Endothelial cell of umbilical vein (primary cell): ENCODE results near the gene STK17B. TPM values are rescaled to one million over a fixed set of nuclear protein-coding genes. Genes with fewer than 3 reads are reported as not detected.

Experiments
- BruUV-seq: library from RNA; stranded (reverse); fragments of 400-500 nt; replicated peaks from 2 replicates; lab custom pipeline; 2021; lab: Mats Ljungman, UMichigan
- CTCF ChIA-PET: fragments of 300-600, 350-600 bp; sonication (Branson Sonifier 250); formaldehyde crosslinking; loops from one replicate; lab custom pipeline; 2021; ENCODE audit warnings: antibody characterized with exemption, inconsistent platforms; lab: Charles Lee
- POLR2A ChIA-PET: fragments of 300-600, 350-600 bp; sonication (Branson Sonifier 250); formaldehyde crosslinking; loops from one replicate; lab custom pipeline; 2021; ENCODE audit warnings: antibody characterized with exemption, inconsistent platforms; lab: Charles Lee
- DNase-seq: peaks from one replicate; pipeline ENCODE4 v3.0.0-alpha.2; 2011; ENCODE audit warnings: low read depth, low spot score
- FAIRE-seq: peaks from 2 replicates; lab custom pipeline; 2011; peaks lifted over from hg19 to GRCh38; lab: Jason Lieb, UNC
- H2AFZ ChIP-seq: 2 replicates; pipeline ENCODE4 v1.6.0; 2012; ENCODE audit warnings: low read depth, low read length, control low read depth, inconsistent platforms
- H3K27ac ChIP-seq: 2 replicates; pipeline ENCODE4 v1.5.1; 2011; ENCODE audit warnings: low read depth, mild to moderate bottlenecking, control low read depth, low read length, moderate library complexity; ENCODE audit not compliant: insufficient read depth
- H3K27me3 ChIP-seq, 2 experiments: 2 replicates each; pipeline versions ENCODE4 v1.6.0 to v1.6.1; 2011; ENCODE audit warnings: low read length in 2 of 2, mixed read lengths in 1 of 2; ENCODE audit not compliant: control insufficient read depth in 2 of 2, insufficient read depth in 2 of 2
- H3K36me3 ChIP-seq, 2 experiments: 2 replicates in 1 of 2; 3 replicates in 1 of 2; pipeline ENCODE4 v1.5.1; 2011; ENCODE audit warnings: low read length in 2 of 2, mild to moderate bottlenecking in 1 of 2, moderate library complexity in 1 of 2; ENCODE audit not compliant: control insufficient read depth in 2 of 2, insufficient read depth in 2 of 2; ENCODE audit errors: extremely low read depth in 1 of 2
- H3K4me1 ChIP-seq: 3 replicates; pipeline ENCODE4 v1.5.1; 2011; ENCODE audit warnings: mild to moderate bottlenecking, low read length; ENCODE audit not compliant: control insufficient read depth, insufficient read depth; ENCODE audit errors: extremely low read depth
- H3K4me2 ChIP-seq: 2 replicates; pipeline ENCODE4 v1.6.1; 2011; ENCODE audit warnings: low read length, control low read depth, mixed read lengths; ENCODE audit not compliant: insufficient read depth
- H3K4me3 ChIP-seq, 3 experiments: fragments of 200-600 bp in 1 of 3; sonication (generic), shearing (Covaris generic) in 1 of 3; replicated peaks in 1 of 3; 2 replicates each; pipeline ENCODE4 v1.5.1; 2011 to 2016; ENCODE audit warnings: control low read depth in 3 of 3, low read length in 3 of 3, mild to moderate bottlenecking in 2 of 3, inconsistent platforms in 1 of 3, low read depth in 1 of 3, moderate library complexity in 1 of 3; ENCODE audit not compliant: insufficient read depth in 1 of 3
- H3K79me2 ChIP-seq: 2 replicates; pipeline ENCODE4 v1.6.0; 2012; ENCODE audit warnings: low read length, inconsistent platforms; ENCODE audit not compliant: control insufficient read depth, insufficient read depth
- H3K9ac ChIP-seq: replicated peaks from 2 replicates; pipeline ENCODE3; 2011; ENCODE audit warnings: low read length, control low read depth; ENCODE audit not compliant: insufficient read depth; ENCODE audit errors: extremely low read depth
- H3K9me1 ChIP-seq: replicated peaks from 3 replicates; pipeline ENCODE4 v1.6.0; 2011; ENCODE audit warnings: mild to moderate bottlenecking, low read length; ENCODE audit not compliant: control insufficient read depth, insufficient read depth; ENCODE audit errors: extremely low read depth
- H3K9me3 ChIP-seq: replicated peaks from 2 replicates; pipeline ENCODE4 v1.5.1; 2012; ENCODE audit warnings: low read length, inconsistent platforms; ENCODE audit not compliant: control insufficient read depth, insufficient read depth
- H4K20me1 ChIP-seq: replicated peaks from 2 replicates; pipeline ENCODE3; 2011; ENCODE audit warnings: mild to moderate bottlenecking, low read length; ENCODE audit not compliant: control insufficient read depth, insufficient read depth; ENCODE audit errors: extremely low read depth
- CTCF ChIP-seq, 2 donors: IDR thresholded peaks; 1 replicate in 1 of 2; 2 replicates in 1 of 2; pipeline ENCODE4 v1.5.1; 2011; ENCODE audit warnings: low read length in 2 of 2, mild to moderate bottlenecking in 2 of 2, moderate library complexity in 2 of 2, control low read depth in 1 of 2, inconsistent platforms in 1 of 2, low read depth in 1 of 2; ENCODE audit not compliant: insufficient read depth in 1 of 2; ENCODE audit errors: extremely low read depth in 1 of 2
- EZH2 ChIP-seq: IDR thresholded peaks from 2 replicates; pipeline ENCODE4 v1.6.1; 2012; ENCODE audit warnings: borderline replicate concordance, low read depth, mild to moderate bottlenecking, moderate library complexity, low read length, inconsistent platforms; ENCODE audit not compliant: severe bottlenecking
- FOS ChIP-seq: IDR thresholded peaks from 2 replicates; pipeline ENCODE4 v1.6.1; 2011; ENCODE audit warnings: mild to moderate bottlenecking, low read length, moderate library complexity, borderline replicate concordance; ENCODE audit not compliant: insufficient read depth
- GATA2 ChIP-seq: IDR thresholded peaks from 2 replicates; pipeline ENCODE4 v1.7.0; 2011; ENCODE audit warnings: low read depth, mild to moderate bottlenecking, moderate library complexity, mixed read lengths, low read length; ENCODE audit not compliant: insufficient read length, insufficient read depth
- JUN ChIP-seq: IDR thresholded peaks from 2 replicates; pipeline ENCODE4 v1.6.1; 2011; ENCODE audit warnings: borderline replicate concordance, low read depth; ENCODE audit not compliant: insufficient read length, insufficient read depth
- MYC ChIP-seq: IDR thresholded peaks from one replicate; pipeline ENCODE4 v1.6.1; 2011; ENCODE audit warnings: mild to moderate bottlenecking, low read depth, low read length
- POLR2A ChIP-seq: IDR thresholded peaks from 2 replicates; pipeline ENCODE4 v1.6.1; 2012; ENCODE audit warnings: low read depth, mild to moderate bottlenecking, control low read depth, low read length
- POLR2AphosphoS5 ChIP-seq: IDR thresholded peaks from 2 replicates; pipeline ENCODE4 v1.6.1; 2012; ENCODE audit warnings: low read depth, mild to moderate bottlenecking, control low read depth, low read length, moderate library complexity; ENCODE audit not compliant: insufficient read depth
- dilution Hi-C: fragments of 300-500 bp; cut with MboI; formaldehyde crosslinking; loops from one replicate; pipeline ENCODE4 v1.15.0; 2019; ENCODE audit warnings: low sequenced_read_pairs; ENCODE audit not compliant: extremely low pct_ligation_motif_present
- intact Hi-C: fragments of 100-400 bp; cut with micrococcal nuclease; formaldehyde crosslinking; loops from one replicate; pipeline ENCODE4 v1.10.0; 2022
- polyA plus RNA-seq, 4 experiments: library from polyadenylated mRNA; depleted of rRNA in 3 of 4; stranded (reverse) in 3 of 4; unstranded in 1 of 4; fragments of >200 nt; gene quantifications; 2 replicates each; pipeline versions ENCODE4 v1.2.1 to v1.2.3, GENCODE V29; 2011 to 2012; ENCODE audit warnings: missing spikeins in 1 of 4
- total RNA-seq: library from RNA; stranded (reverse); gene quantifications from 2 replicates; pipeline ENCODE4 v1.2.3, GENCODE V29; 2021
- TF ChIP-seq, protein P1 (sequence below): IDR thresholded peaks from 2 replicates; pipeline ENCODE4 v1.6.1; 2011; ENCODE audit not compliant: insufficient read depth, insufficient read length

Gene STK17B
- total and polyA plus RNA-seq, 2 donors (not counting 3 experiments of a cell fraction or from before 2014, with no cell fraction given), result 2.5 to 16.6 TPM

DNA sequence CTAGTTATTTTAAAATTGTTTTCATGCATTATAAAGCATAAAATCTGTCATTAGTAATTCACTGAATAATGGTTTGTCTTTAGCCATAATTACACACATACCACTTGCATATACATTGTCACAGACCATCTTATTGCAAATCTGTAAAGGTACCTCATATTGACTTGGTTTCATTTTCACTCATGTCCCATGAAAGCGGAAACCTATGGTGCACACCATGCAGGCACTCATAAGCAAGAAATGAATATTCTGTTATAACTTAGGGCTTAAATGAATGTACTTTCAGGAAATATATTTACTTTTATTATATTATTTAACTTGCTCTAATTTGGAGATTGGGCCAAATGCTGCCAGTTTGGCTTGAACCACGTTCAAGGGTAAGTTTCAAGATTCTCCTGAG is 29.2 kb upstream of the STK17B start:
- intact Hi-C loops, result no loop called here
- Histone ChIP-seq H4K20me1 (peaks cover 2% of the 10 kb centered on the region), H3K9me1 (peaks cover 3% of the 10 kb centered on the region), H3K4me1 (peaks cover 20% of the 10 kb centered on the region), H3K9ac (no peak overlapping the region), H3K79me2 (no peaks in the 10 kb centered on the region), H2AFZ (no peak overlapping the region), H3K27ac (no peak overlapping the region), H3K27me3 (no peaks in the 10 kb centered on the region), H3K4me3 (no peak overlapping the region), H3K36me3 (peaks cover 1 to 27% of the 10 kb centered on the region in 2 experiments), H3K4me2 (no peak overlapping the region), H3K9me3 (no peaks in the 10 kb centered on the region)
- TF ChIP-seq JUN (no peak), POLR2AphosphoS5 (no peak)
- ChIA-PET CTCF (interaction anchor here (0.7 kb wide), 1 partner anchor 10 kb away, joined by 3 read pairs; no protein-coding TSS in a partner anchor), POLR2A (no interaction called here)
- DNase-seq (no peak), FAIRE-seq (no peak)
- dilution Hi-C loops, result no loop called here
- no TSS peak for BruUV-seq

DNA sequence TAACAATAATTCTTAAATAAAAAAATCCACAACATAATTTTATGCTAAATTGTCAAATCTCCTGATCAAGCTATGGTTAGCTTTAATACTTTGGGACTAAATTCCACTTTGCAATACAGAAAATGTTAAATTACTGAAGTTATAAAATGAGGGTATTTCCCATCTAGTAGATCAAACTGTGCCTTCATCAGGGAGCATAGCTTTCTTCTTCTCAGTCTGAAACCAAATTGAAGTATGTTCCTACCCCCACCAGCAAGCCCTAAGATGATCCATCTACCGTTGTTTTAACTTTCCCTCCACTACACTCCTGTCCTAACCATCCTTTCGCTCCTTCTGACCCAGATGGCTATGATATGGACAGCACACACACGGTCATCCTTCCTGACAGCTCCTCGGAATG is 24.4 kb upstream of the STK17B start:
- Histone ChIP-seq H3K9me1 (no peaks in the 10 kb centered on the region), H3K9ac (no peak overlapping the region), H3K4me2 (no peak overlapping the region), H3K4me3 (no peak overlapping the region), H2AFZ (no peak overlapping the region), H3K27me3 (no peaks in the 10 kb centered on the region), H3K4me1 (no peaks in the 10 kb centered on the region), H3K27ac (no peak overlapping the region), H4K20me1 (peaks cover 2% of the 10 kb centered on the region), H3K9me3 (no peaks in the 10 kb centered on the region), H3K36me3 (peaks cover 0 to 15% of the 10 kb centered on the region in 2 experiments), H3K79me2 (no peaks in the 10 kb centered on the region)
- intact Hi-C loops, result loop anchor here (1.0 kb wide), 1 partner anchor 117 kb away; no protein-coding TSS in a partner anchor
- DNase-seq (no peak), FAIRE-seq (no peak)
- CTCF ChIA-PET, result interaction anchor here (0.7 to 1.5 kb wide), 5 partner anchors 10 to 127 kb away, joined by 3 to 5 read pairs (median 3); partner anchors contain the start of gene DNAH7
- BruUV-seq, result no TSS peak
- TF ChIP-seq POLR2AphosphoS5, result no peak
- TF ChIP-seq, protein P1, sequence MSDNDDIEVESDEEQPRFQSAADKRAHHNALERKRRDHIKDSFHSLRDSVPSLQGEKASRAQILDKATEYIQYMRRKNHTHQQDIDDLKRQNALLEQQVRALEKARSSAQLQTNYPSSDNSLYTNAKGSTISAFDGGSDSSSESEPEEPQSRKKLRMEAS, result no peak
- no peak for TF ChIP-seq POLR2A
- TF ChIP-seq EZH2, result no peak
- TF ChIP-seq FOS, result no peak
- TF ChIP-seq CTCF (IDR thresholded peaks at IDR 0.05; ENCODE audit: extremely low read depth in 1 of 2, insufficient read depth in 1 of 2, low read depth in 1 of 2, low read length in 2 of 2), result no peak
- TF ChIP-seq MYC, result no peak
- no peak for TF ChIP-seq GATA2
- no peak for TF ChIP-seq JUN
- dilution Hi-C loops, result no loop called here
- POLR2A ChIA-PET, result no interaction called here
